ENCODE data around the gene AGPAT2. TPM values are rescaled to one million over a fixed set of nuclear protein-coding genes. Genes with fewer than 3 reads are reported as not detected.

Gene AGPAT2
- total RNA-seq, 1 donor from 2014 or later: 2.4 TPM

- peaks cover 8% of the 10 kb centered on the region for H3K27me3 Mint-ChIP-seq (ENCODE audit: insufficient read depth, low read depth)
- no peak for DNase-seq (ENCODE audit: low spot score)
- no peak overlapping the region for H3K4me3 ChIP-seq
- H3K27ac Mint-ChIP-seq: no peak overlapping the region
- peaks cover 19% of the 10 kb centered on the region for H3K79me2 ChIP-seq (ENCODE audit: low read depth)
- H3K4me2 ChIP-seq: no peak overlapping the region
- peaks cover 11% of the 10 kb centered on the region for H3K4me1 Mint-ChIP-seq
- peaks cover 18% of the 10 kb centered on the region for H4K20me1 ChIP-seq (ENCODE audit: low read depth)
- H2AFZ ChIP-seq (replicated peaks): no peak overlapping the region
- H3K9ac ChIP-seq: no peak overlapping the region
- peaks cover 9% of the 10 kb centered on the region for H3K4me1 ChIP-seq
- H3K27ac ChIP-seq: no peak overlapping the region
- H3K36me3 ChIP-seq: no peaks in the 10 kb centered on the region
- peaks cover 25% of the 10 kb centered on the region for H3K27me3 ChIP-seq
- peaks cover 1% of the 10 kb centered on the region for H3K36me3 Mint-ChIP-seq
- peaks cover 9% of the 10 kb centered on the region for H3F3A ChIP-seq (ENCODE audit: low read depth)
- H3K9me3 ChIP-seq (ENCODE audit: low read depth): no peaks in the 10 kb centered on the region
- no peak for TF ChIP-seq EZH2 (IDR thresholded peaks at IDR 0.05)
- TF ChIP-seq, protein P1, sequence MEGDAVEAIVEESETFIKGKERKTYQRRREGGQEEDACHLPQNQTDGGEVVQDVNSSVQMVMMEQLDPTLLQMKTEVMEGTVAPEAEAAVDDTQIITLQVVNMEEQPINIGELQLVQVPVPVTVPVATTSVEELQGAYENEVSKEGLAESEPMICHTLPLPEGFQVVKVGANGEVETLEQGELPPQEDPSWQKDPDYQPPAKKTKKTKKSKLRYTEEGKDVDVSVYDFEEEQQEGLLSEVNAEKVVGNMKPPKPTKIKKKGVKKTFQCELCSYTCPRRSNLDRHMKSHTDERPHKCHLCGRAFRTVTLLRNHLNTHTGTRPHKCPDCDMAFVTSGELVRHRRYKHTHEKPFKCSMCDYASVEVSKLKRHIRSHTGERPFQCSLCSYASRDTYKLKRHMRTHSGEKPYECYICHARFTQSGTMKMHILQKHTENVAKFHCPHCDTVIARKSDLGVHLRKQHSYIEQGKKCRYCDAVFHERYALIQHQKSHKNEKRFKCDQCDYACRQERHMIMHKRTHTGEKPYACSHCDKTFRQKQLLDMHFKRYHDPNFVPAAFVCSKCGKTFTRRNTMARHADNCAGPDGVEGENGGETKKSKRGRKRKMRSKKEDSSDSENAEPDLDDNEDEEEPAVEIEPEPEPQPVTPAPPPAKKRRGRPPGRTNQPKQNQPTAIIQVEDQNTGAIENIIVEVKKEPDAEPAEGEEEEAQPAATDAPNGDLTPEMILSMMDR (IDR thresholded peaks at IDR 0.05): no peak
- TF ChIP-seq EZH2phosphoT487 (IDR thresholded peaks at IDR 0.05): no peak
- H3K4me3 Mint-ChIP-seq: no peak overlapping the region
- H3K9me3 Mint-ChIP-seq: no peaks in the 10 kb centered on the region
Measured at GRCh38 chr9:136709454-136710109, 22.3 kb upstream of the AGPAT2 start.

GRCh38 chr9:136707849-136708517 lies 20.7 kb upstream of the AGPAT2 start:
- no peak for DNase-seq (ENCODE audit: low spot score)
- no peaks in the 10 kb centered on the region for H3K9me3 Mint-ChIP-seq
- H3K36me3 Mint-ChIP-seq: peaks cover 1% of the 10 kb centered on the region
- Histone ChIP-seq H4K20me1 (ENCODE audit: low read depth) (peaks cover 2% of the 10 kb centered on the region), H3K9me3 (ENCODE audit: low read depth) (no peaks in the 10 kb centered on the region), H3F3A (ENCODE audit: low read depth) (peaks cover 5% of the 10 kb centered on the region), H3K79me2 (ENCODE audit: low read depth) (peaks cover 3% of the 10 kb centered on the region), H3K27ac (no peak overlapping the region), H3K36me3 (no peaks in the 10 kb centered on the region), H3K4me2 (no peak overlapping the region), H3K9ac (no peak overlapping the region), H3K4me1 (peaks cover under 1% of the 10 kb centered on the region), H2AFZ (replicated peaks) (no peak overlapping the region), H3K27me3 (peaks cover 25% of the 10 kb centered on the region), H3K4me3 (no peak overlapping the region)
- H3K4me3 Mint-ChIP-seq: no peak overlapping the region
- H3K27me3 Mint-ChIP-seq (ENCODE audit: insufficient read depth, low read depth): peaks cover 11% of the 10 kb centered on the region
- H3K27ac Mint-ChIP-seq: no peak overlapping the region
- TF ChIP-seq EZH2 (IDR thresholded peaks at IDR 0.05) (no peak), EZH2phosphoT487 (IDR thresholded peaks at IDR 0.05) (no peak)
- TF ChIP-seq, protein P1 (IDR thresholded peaks at IDR 0.05): no peak
- peaks cover 11% of the 10 kb centered on the region for H3K4me1 Mint-ChIP-seq

DNA sequence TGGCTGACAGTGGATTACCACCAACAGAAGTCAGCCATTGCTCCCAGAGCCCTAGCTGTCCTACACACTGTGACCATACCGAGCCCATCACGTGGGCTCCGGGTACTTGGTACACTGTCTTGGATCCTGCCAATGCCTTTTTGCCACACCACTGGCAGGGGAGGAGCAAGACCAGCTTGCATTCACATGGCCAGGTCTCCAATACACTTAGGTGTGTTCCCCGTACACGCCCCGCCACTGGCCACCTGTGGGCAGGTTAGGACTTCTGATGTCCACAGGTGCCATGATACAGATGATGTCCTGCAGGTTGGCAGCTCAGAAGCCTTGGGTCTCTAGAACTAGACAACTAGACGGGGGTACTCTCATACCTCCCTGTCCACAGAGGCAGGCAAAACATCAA lies 19.8 kb upstream of the AGPAT2 start:
- Histone ChIP-seq H3K4me1 (no peaks in the 10 kb centered on the region), H3K27ac (no peak overlapping the region), H3K9ac (no peak overlapping the region), H2AFZ (replicated peaks) (no peak overlapping the region), H4K20me1 (ENCODE audit: low read depth) (no peaks in the 10 kb centered on the region), H3K9me3 (ENCODE audit: low read depth) (no peaks in the 10 kb centered on the region), H3K27me3 (peaks cover 27% of the 10 kb centered on the region), H3K79me2 (ENCODE audit: low read depth) (no peaks in the 10 kb centered on the region), H3K4me3 (no peak overlapping the region), H3K36me3 (no peaks in the 10 kb centered on the region), H3K4me2 (no peak overlapping the region), H3F3A (ENCODE audit: low read depth) (peaks cover 4% of the 10 kb centered on the region)
- Mint-ChIP-seq H3K36me3 (peaks cover 1% of the 10 kb centered on the region), H3K4me1 (peaks cover 14% of the 10 kb centered on the region), H3K27me3 (ENCODE audit: insufficient read depth, low read depth) (peaks cover 14% of the 10 kb centered on the region), H3K9me3 (no peaks in the 10 kb centered on the region), H3K4me3 (no peak overlapping the region), H3K27ac (no peak overlapping the region)
- DNase-seq (ENCODE audit: low spot score): no peak
- no peak for TF ChIP-seq EZH2phosphoT487 (IDR thresholded peaks at IDR 0.05)
- no peak for TF ChIP-seq EZH2 (IDR thresholded peaks at IDR 0.05)
- TF ChIP-seq, protein P1 (IDR thresholded peaks at IDR 0.05): no peak
